ENCODE data around the gene AURKAIP1.
"Not testable (repeated sequence)": the region's sequence is repeated elsewhere in the genome, so short reads cannot be mapped to it uniquely, and the experiment has no call there.

Gene AURKAIP1

GRCh38 chr1:1385339-1385738 is 10.3 kb upstream of the AURKAIP1 start:
- not testable (repeated sequence) for DNase-seq

- no peak for DNase-seq
Observed at GRCh38 chr1:1381294-1381693, 6.3 kb upstream of the AURKAIP1 start.

GRCh38 chr1:1380860-1381259 is 5.9 kb upstream of the AURKAIP1 start:
- DNase-seq, result no peak

DNA sequence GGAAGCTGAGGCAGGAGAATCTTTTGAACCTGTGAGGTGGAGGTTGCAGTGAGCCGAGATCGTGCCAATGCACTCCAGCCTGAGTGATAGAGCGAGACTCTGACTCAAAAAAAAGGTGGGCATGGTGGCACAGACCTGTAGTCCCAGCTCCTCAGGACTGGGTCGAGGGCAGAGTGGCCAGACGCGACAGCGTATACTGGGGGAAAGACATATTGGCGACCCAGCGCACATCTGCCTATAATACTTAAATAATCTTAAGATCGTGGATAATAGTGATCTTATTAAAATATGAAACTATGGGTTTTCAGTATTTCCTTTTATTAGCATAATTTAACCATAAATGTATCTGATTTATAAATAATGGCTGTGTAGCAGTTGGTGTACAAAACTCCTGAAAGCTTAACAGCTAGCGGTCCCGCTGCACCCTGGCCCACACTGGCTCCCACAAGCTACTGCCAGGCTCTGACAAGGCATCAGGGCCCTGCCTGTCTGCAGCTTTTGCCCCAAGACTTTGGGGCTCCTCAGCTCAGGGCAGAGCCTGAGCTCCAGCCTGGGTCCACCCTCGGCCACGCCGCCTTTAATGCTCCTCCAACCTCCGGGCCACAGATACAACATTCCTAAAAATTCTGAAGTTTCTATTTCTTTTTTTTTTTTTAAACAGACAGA is 2.7 kb upstream of the AURKAIP1 start:
- DNase-seq, result no peak

DNA sequence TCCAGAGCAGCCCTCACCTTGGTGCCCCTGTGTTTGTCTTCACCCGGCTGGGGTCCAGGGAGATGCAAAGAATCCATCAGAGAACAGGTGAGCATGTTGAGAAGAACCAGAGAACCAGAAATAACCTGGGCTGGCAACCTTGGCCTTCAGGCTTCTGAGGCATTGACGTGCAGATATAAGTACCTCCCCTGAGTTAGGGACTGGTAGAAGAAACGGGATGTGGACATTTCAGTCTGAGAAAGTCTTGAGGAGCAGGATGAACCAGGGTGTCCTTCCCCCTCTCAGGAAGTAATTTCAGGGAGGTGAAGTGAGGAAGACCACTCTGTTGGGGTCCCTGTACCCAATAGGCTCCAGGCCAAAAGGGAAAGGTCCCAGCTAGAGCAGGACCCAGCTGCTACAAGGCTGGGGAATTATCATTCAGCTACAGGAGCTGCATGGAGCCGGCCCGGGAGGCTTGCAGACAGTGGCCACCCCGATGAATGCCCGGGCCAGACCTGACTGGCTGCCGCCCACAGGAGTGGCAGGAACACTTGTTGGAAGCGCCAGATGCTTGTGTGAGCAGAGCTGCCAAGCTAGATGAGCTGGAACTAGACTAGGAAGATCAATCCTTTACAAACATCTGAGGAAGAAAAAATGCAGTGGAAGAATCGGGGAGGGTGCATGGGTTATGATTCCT is 1.7 kb upstream of the AURKAIP1 start:
- no peak for DNase-seq

GRCh38 chr1:1374589-1374928 is 448 bp downstream of the AURKAIP1 start:
- DNase-seq, result no peak

DNA sequence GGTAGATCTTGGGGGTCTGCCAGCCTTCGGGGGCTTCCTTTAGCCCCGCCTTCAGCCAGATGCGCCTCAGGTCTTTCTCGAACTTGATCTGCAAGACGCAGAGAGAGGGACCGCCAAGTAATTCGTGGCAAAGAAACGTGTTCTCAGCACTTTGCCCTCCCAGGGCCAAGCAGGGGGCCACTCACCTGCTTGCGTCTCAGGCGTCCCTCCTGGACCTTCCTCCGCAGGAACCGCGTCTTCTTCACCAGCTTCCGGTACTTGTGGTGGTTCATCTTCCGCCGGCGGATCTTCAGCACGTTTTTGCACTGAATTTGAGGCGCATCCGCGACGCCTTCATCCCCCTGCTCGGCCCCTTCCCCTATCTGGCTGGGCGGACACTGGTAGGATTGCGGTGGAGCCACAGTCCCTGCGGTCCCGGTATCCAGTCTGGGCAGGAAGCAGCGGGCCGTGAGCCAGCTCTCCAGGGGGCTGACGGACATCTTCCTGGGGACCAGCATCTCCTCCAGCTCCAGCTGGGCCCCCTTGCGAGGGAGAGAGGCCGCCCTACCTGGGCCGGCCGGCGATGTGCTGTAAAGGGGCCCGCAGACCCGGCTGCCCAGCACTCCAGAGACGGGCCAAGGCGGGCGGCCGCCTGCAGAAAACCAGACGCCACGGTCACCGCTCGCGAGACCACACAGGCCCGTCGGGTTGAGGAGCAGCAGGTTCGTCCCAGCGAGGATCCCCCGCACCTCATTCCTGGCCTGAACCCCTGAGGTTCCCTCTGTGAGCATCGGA is 1.0 kb downstream of the AURKAIP1 start:
- no peak for DNase-seq

GRCh38 chr1:1373051-1373814 is 1.8 kb downstream of the AURKAIP1 start:
- no peak for DNase-seq

- peak; percentile 81 for DNase-seq
Observed at GRCh38 chr1:1371746-1372711, 3.0 kb downstream of the AURKAIP1 start.

DNA sequence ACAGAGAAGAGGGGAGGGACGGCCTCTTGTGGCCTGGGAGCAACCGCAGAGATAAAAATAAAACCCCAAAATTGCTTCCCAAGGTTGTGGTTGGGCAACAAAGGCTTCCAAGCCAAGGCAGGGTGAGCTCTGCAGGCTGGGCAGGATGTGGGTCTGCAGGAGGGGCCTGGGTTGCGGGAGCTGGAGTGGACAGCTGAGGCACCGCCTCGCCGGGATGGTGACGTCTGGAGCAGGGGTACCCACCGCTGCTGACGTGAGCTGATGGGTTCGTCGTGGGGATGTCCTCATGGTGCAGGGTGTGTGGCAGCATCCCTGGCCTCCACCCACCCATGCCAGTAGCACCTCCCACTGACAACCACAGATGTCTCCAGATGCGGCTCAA is 3.7 kb downstream of the AURKAIP1 start:
- peak; percentile 33 for DNase-seq

GRCh38 chr1:1370771-1371300 is 4.2 kb downstream of the AURKAIP1 start:
- DNase-seq, result no peak

DNA sequence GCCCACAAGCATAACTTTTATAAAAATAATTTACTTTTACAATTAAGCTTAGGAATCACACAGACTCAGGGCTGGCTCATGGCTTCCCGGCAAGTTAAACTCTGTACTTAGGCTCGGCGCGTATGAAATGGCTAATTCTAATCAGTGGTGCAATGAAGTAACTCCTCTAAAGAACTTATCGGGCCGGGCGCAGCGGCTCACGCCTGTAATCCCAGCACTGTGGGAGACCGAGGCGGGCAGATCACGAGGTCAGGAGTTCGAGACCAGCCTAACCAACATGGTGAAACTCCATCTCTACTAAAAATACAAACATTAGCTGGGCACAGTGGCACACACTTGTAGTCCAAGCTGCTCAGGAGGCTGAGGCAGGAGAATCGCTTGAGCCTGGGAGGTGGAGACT is 4.9 kb downstream of the AURKAIP1 start:
- DNase-seq, result not testable (repeated sequence)

GRCh38 chr1:1367315-1367714 is 7.7 kb downstream of the AURKAIP1 start:
- no peak for DNase-seq

DNA sequence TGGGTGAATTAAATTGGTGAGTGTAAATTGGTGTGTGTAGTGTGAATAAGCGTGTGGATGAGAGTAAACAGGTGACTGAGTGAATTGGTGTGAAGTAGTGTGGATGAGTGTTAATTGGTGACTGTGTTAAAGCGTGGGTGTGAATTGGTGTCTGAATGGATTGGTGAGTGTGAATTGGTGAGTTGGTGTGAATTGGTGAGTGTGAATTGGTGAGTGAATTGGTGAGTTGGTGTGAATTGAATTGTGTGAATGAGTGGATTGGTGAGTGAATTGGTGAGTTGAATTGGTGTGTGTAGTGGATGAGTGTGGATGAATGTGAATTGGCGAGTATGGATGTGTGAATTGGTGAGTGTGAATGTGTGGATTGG is 8.3 kb downstream of the AURKAIP1 start:
- DNase-seq, result no peak

- no peak for DNase-seq
Observed at GRCh38 chr1:1365875-1366698, 8.9 kb downstream of the AURKAIP1 start.

GRCh38 chr1:1364266-1364665 is 10.7 kb downstream of the AURKAIP1 start:
- DNase-seq, result no peak

DNA sequence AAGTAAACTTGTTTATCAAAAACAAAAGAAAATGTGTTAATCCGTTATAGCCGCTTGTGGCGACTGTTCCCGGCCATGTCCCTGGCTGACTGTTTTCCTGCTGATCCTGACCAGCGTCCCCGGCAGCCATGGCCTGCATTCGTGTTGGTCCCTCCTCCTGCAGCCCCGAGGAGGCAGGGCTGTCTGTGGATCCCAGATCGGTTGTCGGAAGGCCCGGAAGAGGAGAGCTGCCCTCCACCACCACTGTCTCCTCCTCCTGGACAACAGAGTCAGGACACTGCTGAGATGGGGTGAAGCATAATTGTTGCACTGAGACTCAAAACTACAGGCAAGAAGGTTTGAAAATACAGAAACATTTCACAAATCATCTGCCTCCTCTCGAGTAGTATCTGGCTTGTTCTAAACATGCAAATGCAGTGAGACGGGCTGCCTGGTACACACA is 13.0 kb downstream of the AURKAIP1 start:
- DNase-seq, result no peak

DNA sequence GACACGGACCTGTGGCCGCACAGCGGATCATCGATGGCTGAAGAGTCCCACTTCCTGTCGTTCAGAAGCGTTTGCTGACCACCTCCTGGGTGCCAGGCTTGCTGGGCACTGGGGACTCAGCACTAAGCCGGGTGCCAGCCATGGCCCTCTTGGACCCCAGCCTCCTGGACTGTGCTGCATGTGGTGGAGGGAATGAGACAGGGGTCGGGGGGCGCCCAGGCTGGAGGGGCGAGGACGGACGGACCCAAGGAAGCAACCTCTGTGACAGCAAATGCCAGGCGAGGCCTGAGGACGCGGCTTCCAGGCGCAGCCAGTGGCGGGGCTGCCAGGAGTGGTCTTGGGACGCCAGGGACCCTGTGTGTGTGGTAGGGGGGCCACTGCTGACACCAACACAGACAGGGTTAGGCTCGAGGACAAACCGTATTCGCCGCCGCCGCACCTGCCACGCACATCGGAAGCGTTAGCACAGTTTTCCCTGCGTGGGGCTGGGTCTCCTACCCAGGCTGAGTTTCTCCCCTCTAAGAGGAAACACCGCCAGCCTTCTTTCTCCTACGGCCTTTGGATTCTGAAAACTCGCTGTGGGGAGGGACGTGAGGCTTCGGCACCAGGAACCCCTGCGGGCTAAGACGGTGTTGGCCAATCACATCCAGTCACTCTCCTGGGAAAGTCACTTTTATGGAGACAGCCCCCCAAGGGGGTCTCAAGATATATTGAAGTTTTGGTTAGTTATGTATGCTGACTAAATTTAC is 13.6 kb downstream of the AURKAIP1 start:
- DNase-seq, result no peak

- no peak for DNase-seq
Observed at GRCh38 chr1:1360506-1361169, 14.4 kb downstream of the AURKAIP1 start.
